ENCODE measurements around the gene SYT1. TPM values are rescaled to one million over a fixed set of nuclear protein-coding genes. Genes with fewer than 3 reads are reported as not detected.

The SYT1 gene
- total RNA-seq, 6 donors from 2014 or later = 0.52 to 0.67 (median 0.59) TPM; not detected in 3

DNA sequence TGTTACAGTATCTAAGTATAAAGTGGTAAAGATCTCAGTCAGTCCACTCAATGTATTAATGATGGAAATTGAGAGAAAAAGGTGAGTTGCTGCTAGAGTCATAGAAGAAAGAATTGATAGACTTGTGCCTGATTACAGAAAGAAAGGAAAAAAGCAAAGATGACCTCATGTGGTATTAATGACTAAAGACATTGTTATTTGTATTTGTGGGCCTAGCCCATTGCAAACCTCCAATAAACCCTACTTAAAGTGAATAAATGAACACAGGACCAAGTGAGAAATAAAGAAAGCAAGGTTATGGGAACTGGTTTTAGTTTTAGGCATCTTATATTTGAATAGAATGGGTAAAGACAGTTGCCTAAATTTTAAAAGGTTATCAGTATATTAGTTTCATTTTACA is 105.5 kb downstream of the SYT1 start:
- no peaks in the 10 kb centered on the region for H3K4me1 ChIP-seq
- H3K27me3 ChIP-seq = no peaks in the 10 kb centered on the region
- H3K36me3 ChIP-seq = no peaks in the 10 kb centered on the region
- no peak overlapping the region for H3K27ac ChIP-seq
- H3K9me3 ChIP-seq = no peaks in the 10 kb centered on the region
- no peak overlapping the region for H3K4me3 ChIP-seq
- ATAC-seq (ENCODE audit: low FRiP score in 2 of 2) = no peak
- DNase-seq = no peak
- no peak for TF ChIP-seq POLR2A (IDR thresholded peaks at IDR 0.05)
- TF ChIP-seq EP300 (IDR thresholded peaks at IDR 0.05) = no peak
- TF ChIP-seq, protein P1, sequence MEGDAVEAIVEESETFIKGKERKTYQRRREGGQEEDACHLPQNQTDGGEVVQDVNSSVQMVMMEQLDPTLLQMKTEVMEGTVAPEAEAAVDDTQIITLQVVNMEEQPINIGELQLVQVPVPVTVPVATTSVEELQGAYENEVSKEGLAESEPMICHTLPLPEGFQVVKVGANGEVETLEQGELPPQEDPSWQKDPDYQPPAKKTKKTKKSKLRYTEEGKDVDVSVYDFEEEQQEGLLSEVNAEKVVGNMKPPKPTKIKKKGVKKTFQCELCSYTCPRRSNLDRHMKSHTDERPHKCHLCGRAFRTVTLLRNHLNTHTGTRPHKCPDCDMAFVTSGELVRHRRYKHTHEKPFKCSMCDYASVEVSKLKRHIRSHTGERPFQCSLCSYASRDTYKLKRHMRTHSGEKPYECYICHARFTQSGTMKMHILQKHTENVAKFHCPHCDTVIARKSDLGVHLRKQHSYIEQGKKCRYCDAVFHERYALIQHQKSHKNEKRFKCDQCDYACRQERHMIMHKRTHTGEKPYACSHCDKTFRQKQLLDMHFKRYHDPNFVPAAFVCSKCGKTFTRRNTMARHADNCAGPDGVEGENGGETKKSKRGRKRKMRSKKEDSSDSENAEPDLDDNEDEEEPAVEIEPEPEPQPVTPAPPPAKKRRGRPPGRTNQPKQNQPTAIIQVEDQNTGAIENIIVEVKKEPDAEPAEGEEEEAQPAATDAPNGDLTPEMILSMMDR (IDR thresholded peaks at IDR 0.05) = no peak
- TF ChIP-seq POLR2AphosphoS5 (IDR thresholded peaks at IDR 0.05) = no peak

DNA sequence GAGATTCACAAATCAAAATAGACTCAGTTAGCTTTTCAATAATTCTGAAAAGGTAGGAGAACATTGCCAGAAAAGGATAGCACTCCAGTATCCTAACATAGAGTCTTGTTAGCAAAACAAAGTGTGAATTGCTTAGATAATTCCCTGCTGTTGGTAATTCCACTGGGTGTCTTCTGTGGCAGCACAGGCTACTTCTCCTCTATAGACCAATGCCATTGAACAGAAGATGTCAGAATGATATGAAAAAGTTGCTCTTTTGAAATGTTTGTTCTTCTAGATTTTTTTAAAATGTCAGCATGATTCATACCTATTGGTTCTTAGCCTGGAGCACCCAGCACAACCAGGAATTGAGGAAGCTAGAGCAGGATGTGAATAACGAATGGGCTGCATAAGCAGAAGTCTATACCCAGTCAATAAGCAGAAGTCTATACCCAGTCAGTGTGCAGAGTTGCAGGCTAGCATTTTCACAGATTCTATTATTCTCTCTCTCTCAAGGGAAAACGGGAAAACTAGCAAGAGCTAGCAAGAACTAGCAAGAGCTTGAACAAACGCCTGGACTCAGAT is 112.8 kb downstream of the SYT1 start:
- DNase-seq = no peak
- no peaks in the 10 kb centered on the region for H3K27me3 ChIP-seq
- no peak overlapping the region for H3K4me3 ChIP-seq
- TF ChIP-seq, protein P1 (IDR thresholded peaks at IDR 0.05) = no peak
- no peak for TF ChIP-seq POLR2A (IDR thresholded peaks at IDR 0.05)
- no peak for TF ChIP-seq POLR2AphosphoS5 (IDR thresholded peaks at IDR 0.05)
- no peak for TF ChIP-seq EP300 (IDR thresholded peaks at IDR 0.05)
- no peaks in the 10 kb centered on the region for H3K4me1 ChIP-seq
- H3K36me3 ChIP-seq = no peaks in the 10 kb centered on the region
- WGBS, 2 donors = 50 to 51% methylated on average over 3 of the region's 3 CpGs
- H3K27ac ChIP-seq = no peak overlapping the region
- peak in 1 of 2 donors; percentile 89 for ATAC-seq (ENCODE audit: low FRiP score in 2 of 2)
- H3K9me3 ChIP-seq = no peaks in the 10 kb centered on the region

DNA sequence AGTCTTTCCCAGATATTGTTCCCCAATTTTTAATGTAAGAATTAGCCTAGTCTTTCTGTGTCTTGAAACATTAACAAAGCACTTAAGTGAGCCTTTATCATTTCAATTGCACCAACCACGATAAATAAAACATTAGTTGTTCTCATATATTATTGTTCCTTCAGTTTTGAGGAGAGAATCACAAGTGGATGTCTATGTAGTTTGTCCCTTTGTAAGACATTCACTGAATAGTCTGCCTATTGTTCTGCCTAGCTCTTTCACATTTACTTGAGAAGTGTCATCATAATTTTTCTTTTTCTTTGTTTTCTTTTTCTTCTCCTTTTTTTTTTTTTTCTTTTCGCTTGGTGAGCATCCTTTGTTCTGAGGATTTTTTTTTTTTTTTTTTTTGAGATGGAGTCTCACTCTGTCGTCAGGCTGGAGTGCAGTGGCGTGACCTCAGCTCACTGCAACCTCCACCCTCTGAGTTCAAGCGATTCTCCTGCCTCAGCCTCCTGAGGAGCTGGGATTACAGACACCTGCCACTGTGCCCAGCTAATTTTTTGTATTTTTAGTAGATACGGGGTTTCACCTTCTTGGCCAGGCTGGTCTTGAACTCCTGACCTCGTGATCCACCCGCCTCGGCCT is 129.7 kb downstream of the SYT1 start:
- DNase-seq = no peak
- Histone ChIP-seq H3K9me3 (no peaks in the 10 kb centered on the region), H3K4me3 (no peak overlapping the region), H3K4me1 (no peaks in the 10 kb centered on the region), H3K27ac (no peak overlapping the region), H3K36me3 (no peaks in the 10 kb centered on the region), H3K27me3 (no peaks in the 10 kb centered on the region)
- no peak for ATAC-seq (ENCODE audit: low FRiP score in 2 of 2)
- 88 to 90% methylated on average over 8 to 9 of the region's 9 CpGs for WGBS, 2 donors
- TF ChIP-seq POLR2A (IDR thresholded peaks at IDR 0.05) (no peak), EP300 (IDR thresholded peaks at IDR 0.05) (no peak), POLR2AphosphoS5 (IDR thresholded peaks at IDR 0.05) (no peak)
- TF ChIP-seq, protein P1 (IDR thresholded peaks at IDR 0.05) = no peak

DNA sequence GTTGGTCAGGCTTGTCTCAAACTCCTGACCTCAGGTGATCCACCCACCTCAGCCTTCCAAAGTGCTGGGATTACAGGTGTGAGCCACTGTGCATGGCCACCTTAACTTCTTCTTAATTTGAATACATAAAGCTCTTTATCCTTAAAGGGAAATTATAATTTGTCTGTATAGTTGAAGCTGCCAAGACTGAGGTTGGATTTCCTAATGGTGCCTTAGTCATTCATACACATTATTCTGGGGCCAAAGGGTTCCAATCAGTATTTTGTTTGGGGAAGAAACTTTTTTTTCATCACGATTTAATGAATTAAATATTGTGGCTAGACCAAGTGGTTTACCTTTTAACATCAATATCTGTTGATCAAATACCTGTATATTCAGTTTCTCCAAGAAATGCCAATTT is 135.9 kb downstream of the SYT1 start:
- TF ChIP-seq POLR2A (IDR thresholded peaks at IDR 0.05) (no peak), POLR2AphosphoS5 (IDR thresholded peaks at IDR 0.05) (no peak), EP300 (IDR thresholded peaks at IDR 0.05) (no peak)
- TF ChIP-seq, protein P1 (IDR thresholded peaks at IDR 0.05) = no peak
- no peak for ATAC-seq (ENCODE audit: low FRiP score in 2 of 2)
- Histone ChIP-seq H3K36me3 (no peaks in the 10 kb centered on the region), H3K27ac (no peak overlapping the region), H3K4me3 (no peak overlapping the region), H3K4me1 (no peaks in the 10 kb centered on the region), H3K27me3 (no peaks in the 10 kb centered on the region), H3K9me3 (no peaks in the 10 kb centered on the region)
- DNase-seq = no peak
- WGBS, 2 donors = 74 to 76% methylated on average over 1 of the region's 1 CpG

DNA sequence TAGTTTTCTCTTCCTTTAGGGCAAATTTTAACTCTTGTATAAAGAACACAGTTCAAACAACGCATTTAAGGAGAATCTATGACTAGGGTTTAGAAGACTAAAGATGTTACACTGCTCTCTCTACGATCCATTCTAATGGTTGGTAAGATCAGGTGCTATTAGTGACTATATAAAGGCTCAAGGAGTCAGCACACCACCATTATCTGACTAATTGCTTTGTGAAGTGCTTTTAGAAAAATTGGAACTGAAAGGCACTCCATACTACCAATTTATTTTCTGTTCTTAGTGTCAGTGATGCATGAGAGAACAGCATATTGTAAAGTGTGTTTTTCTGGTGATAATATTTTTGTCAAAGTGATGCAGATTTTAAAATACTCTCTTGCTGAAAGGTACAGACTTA is 136.8 kb downstream of the SYT1 start:
- DNase-seq (no peak), ATAC-seq (ENCODE audit: low FRiP score in 2 of 2) (no peak)
- Histone ChIP-seq H3K27me3 (no peaks in the 10 kb centered on the region), H3K36me3 (no peaks in the 10 kb centered on the region), H3K4me3 (no peak overlapping the region), H3K27ac (no peak overlapping the region), H3K4me1 (no peaks in the 10 kb centered on the region), H3K9me3 (no peaks in the 10 kb centered on the region)
- 81 to 92% methylated on average over 2 of the region's 2 CpGs for WGBS, 2 donors
- TF ChIP-seq, protein P1 (IDR thresholded peaks at IDR 0.05) = no peak
- TF ChIP-seq POLR2AphosphoS5 (IDR thresholded peaks at IDR 0.05) (no peak), POLR2A (IDR thresholded peaks at IDR 0.05) (no peak), EP300 (IDR thresholded peaks at IDR 0.05) (no peak)

Measured in upper lobe of left lung (tissue), 6 donors.